Fibroblast of skin of left quadriceps (primary cell): ENCODE data around the gene GLRA3.
"Not testable (repeated sequence)": the region's sequence is repeated elsewhere in the genome, so short reads cannot be mapped to it uniquely, and the experiment has no call there.

Experiments
- DNase-seq, 2 experiments: peaks; one replicate each; pipeline ENCODE4 v3.0.0-alpha.2; 2013; ENCODE audit warnings: low read depth in 2 of 2

The GLRA3 gene

GRCh38 chr4:174714393-174715211, 114.4 kb downstream of the GLRA3 start:
- peak; percentile 17 for DNase-seq

GRCh38 chr4:174713821-174714220, 115.2 kb downstream of the GLRA3 start:
- DNase-seq: no peak

- DNase-seq: no peak
Measured at GRCh38 chr4:174713181-174713580, 115.9 kb downstream of the GLRA3 start.

GRCh38 chr4:174709526-174709925, 119.5 kb downstream of the GLRA3 start:
- DNase-seq: no peak

- DNase-seq: no peak
Measured at GRCh38 chr4:174708381-174708780, 120.7 kb downstream of the GLRA3 start.

GRCh38 chr4:174707902-174708301, 121.1 kb downstream of the GLRA3 start:
- DNase-seq: no peak

GRCh38 chr4:174707051-174707676, 121.9 kb downstream of the GLRA3 start:
- DNase-seq: no peak

GRCh38 chr4:174702979-174703478, 126.0 kb downstream of the GLRA3 start:
- peak in 1 of 2 experiments; percentile 6 for DNase-seq

GRCh38 chr4:174699654-174700053, 129.4 kb downstream of the GLRA3 start:
- no peak for DNase-seq

- no peak for DNase-seq
Measured at GRCh38 chr4:174697896-174698295, 131.2 kb downstream of the GLRA3 start.

- peak; percentile 77 to 78 for DNase-seq
Measured at GRCh38 chr4:174697202-174697601, 131.8 kb downstream of the GLRA3 start.

GRCh38 chr4:174696657-174697056, 132.4 kb downstream of the GLRA3 start:
- no peak for DNase-seq

- not testable (repeated sequence) for DNase-seq
Measured at GRCh38 chr4:174691876-174692275, 137.2 kb downstream of the GLRA3 start.

- DNase-seq: no peak
Measured at GRCh38 chr4:174690665-174691064, 138.4 kb downstream of the GLRA3 start.

GRCh38 chr4:174689618-174690017, 139.4 kb downstream of the GLRA3 start:
- no peak for DNase-seq

GRCh38 chr4:174686826-174687225, 142.2 kb downstream of the GLRA3 start:
- no peak for DNase-seq

- DNase-seq: peak; percentile 36 to 45
Measured at GRCh38 chr4:174681723-174682300, 147.2 kb downstream of the GLRA3 start.

- DNase-seq: peak; percentile 24 to 25
Measured at GRCh38 chr4:174674305-174674840, 154.7 kb downstream of the GLRA3 start.

GRCh38 chr4:174673865-174674264, 155.2 kb downstream of the GLRA3 start:
- DNase-seq: no peak

GRCh38 chr4:174672276-174672675, 156.8 kb downstream of the GLRA3 start:
- DNase-seq: no peak

GRCh38 chr4:174669270-174669669, 159.8 kb downstream of the GLRA3 start:
- DNase-seq: peak; percentile 85 to 87

- no peak for DNase-seq
Measured at GRCh38 chr4:174665799-174666198, 163.2 kb downstream of the GLRA3 start.
